SU-DHL-6 (cell line): Measurements from ENCODE around the gene RABGGTA.

Experiments
- CTCF ChIP-seq: fragments of 200-600 bp; sonication (generic); IDR thresholded peaks from one replicate; pipeline ENCODE4 v1.5.1; 2017; ENCODE audit warnings: antibody characterized with exemption, mild to moderate bottlenecking, low read length, moderate library complexity; ENCODE audit not compliant: insufficient read depth, poor library complexity, severe bottlenecking
- EZH2phosphoT487 ChIP-seq: fragments of 200-600 bp; sonication (generic), shearing (Covaris generic); conservative IDR thresholded peaks from 2 replicates; pipeline ENCODE4 v1.6.1; 2018; ENCODE audit warnings: mild to moderate bottlenecking, antibody characterized with exemption, low read length, moderate library complexity, mixed read lengths

- TF ChIP-seq CTCF (no peak), EZH2phosphoT487 (no peak)
Measured at GRCh38 chr14:24286996-24287395, 15.6 kb upstream of the RABGGTA start.
